Skeletal muscle satellite cell (primary cell): ENCODE data around the gene SEMA4F.

Experiments used
- H3K27me3 ChIP-seq: 2 replicates; pipeline ENCODE4 v1.7.0; 2013; ENCODE audit warnings: low read length; ENCODE audit not compliant: control insufficient read depth, insufficient read depth
- H3K36me3 ChIP-seq: 2 replicates; pipeline ENCODE4 v1.7.0; 2013; ENCODE audit warnings: mild to moderate bottlenecking, control low read depth, low read length; ENCODE audit not compliant: insufficient read depth
- H3K4me1 ChIP-seq: 2 replicates; pipeline ENCODE4 v1.7.0; 2013; ENCODE audit warnings: low read length; ENCODE audit not compliant: control insufficient read depth, insufficient read depth
- H3K4me2 ChIP-seq: 2 replicates; pipeline ENCODE4 v1.7.0; 2013; ENCODE audit warnings: mild to moderate bottlenecking, low read length
- H3K4me3 ChIP-seq: 2 replicates; pipeline ENCODE4 v1.7.0; 2013; ENCODE audit warnings: low read length
- H3K9ac ChIP-seq: 2 replicates; pipeline ENCODE4 v1.7.0; 2013; ENCODE audit warnings: mild to moderate bottlenecking, low read depth, low read length, moderate library complexity
- H3K9me3 ChIP-seq: replicated peaks from 2 replicates; pipeline ENCODE4 v1.7.0; 2013; ENCODE audit warnings: mild to moderate bottlenecking, control low read depth, low read length

Gene SEMA4F

GRCh38 chr2:74671479-74671878, 17.4 kb downstream of the SEMA4F start:
- peaks cover 7% of the 10 kb centered on the region for H3K4me1 ChIP-seq
- H3K9me3 ChIP-seq = no peaks in the 10 kb centered on the region
- no peaks in the 10 kb centered on the region for H3K27me3 ChIP-seq
- H3K4me3 ChIP-seq = no peak overlapping the region
- H3K4me2 ChIP-seq = no peak overlapping the region
- peaks cover 11% of the 10 kb centered on the region for H3K36me3 ChIP-seq
- no peak overlapping the region for H3K9ac ChIP-seq

GRCh38 chr2:74673826-74674528, 19.9 kb downstream of the SEMA4F start:
- H3K9me3 ChIP-seq = no peaks in the 10 kb centered on the region
- H3K4me1 ChIP-seq = peaks cover 7% of the 10 kb centered on the region
- no peak overlapping the region for H3K4me3 ChIP-seq
- no peaks in the 10 kb centered on the region for H3K27me3 ChIP-seq
- no peak overlapping the region for H3K4me2 ChIP-seq
- H3K9ac ChIP-seq = no peak overlapping the region
- H3K36me3 ChIP-seq = peaks cover 11% of the 10 kb centered on the region

- no peak overlapping the region for H3K9ac ChIP-seq
- no peak overlapping the region for H3K4me2 ChIP-seq
- H3K4me3 ChIP-seq = no peak overlapping the region
- H3K36me3 ChIP-seq = peaks cover 17% of the 10 kb centered on the region
- H3K4me1 ChIP-seq = peaks cover 7% of the 10 kb centered on the region
- H3K27me3 ChIP-seq = no peaks in the 10 kb centered on the region
- H3K9me3 ChIP-seq = no peaks in the 10 kb centered on the region
Observed at GRCh38 chr2:74675090-74675489, 21.0 kb downstream of the SEMA4F start.

DNA sequence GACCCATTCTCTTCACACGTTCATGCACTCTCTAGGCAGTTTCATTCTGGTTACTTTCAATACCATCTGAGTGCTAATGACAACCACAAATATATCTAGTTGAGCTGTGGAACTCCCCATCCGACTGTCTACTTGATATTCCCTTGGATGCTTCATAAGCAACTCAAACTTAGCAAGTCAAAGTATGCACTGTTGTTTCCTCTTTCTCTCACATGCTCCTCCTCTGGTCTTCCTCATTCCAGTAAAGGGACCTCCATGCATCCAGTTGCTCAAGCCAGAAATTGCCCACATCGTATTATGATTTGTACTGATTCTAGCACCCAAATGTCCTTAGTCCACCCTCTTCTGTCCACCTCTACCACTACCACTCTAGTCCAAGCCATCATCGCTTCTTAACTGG, 22.3 kb downstream of the SEMA4F start:
- Histone ChIP-seq H3K9ac (no peak overlapping the region), H3K36me3 (peaks cover 17% of the 10 kb centered on the region), H3K4me3 (no peak overlapping the region), H3K27me3 (no peaks in the 10 kb centered on the region), H3K4me2 (no peak overlapping the region), H3K9me3 (no peaks in the 10 kb centered on the region), H3K4me1 (peaks cover 5% of the 10 kb centered on the region)

- H3K36me3 ChIP-seq = peaks cover 17% of the 10 kb centered on the region
- no peak overlapping the region for H3K4me3 ChIP-seq
- no peak overlapping the region for H3K9ac ChIP-seq
- no peaks in the 10 kb centered on the region for H3K27me3 ChIP-seq
- no peaks in the 10 kb centered on the region for H3K4me1 ChIP-seq
- H3K4me2 ChIP-seq = no peak overlapping the region
- no peaks in the 10 kb centered on the region for H3K9me3 ChIP-seq
Observed at GRCh38 chr2:74679615-74680014, 25.6 kb downstream of the SEMA4F start.

DNA sequence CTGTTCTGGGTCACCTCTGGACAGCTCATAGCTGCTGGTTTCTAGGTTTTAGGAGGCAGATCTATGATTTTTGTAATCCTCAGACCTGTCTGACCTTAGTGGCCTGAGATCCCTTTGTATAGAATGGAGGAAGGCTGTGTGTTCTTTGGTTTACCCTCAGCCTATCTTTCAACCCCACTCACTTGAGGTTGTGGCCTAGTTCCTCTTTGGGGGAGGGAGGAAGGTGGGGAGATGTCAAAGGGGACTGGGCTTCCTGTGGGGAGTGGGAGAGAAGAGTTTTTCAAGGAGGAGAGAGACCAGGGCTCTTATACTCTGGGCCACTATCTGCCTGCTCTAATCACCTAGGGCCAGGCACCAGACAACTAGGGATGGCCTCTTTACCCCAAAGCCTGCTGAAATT, 28.5 kb downstream of the SEMA4F start:
- no peak overlapping the region for H3K4me3 ChIP-seq
- H3K4me1 ChIP-seq = no peaks in the 10 kb centered on the region
- no peak overlapping the region for H3K9ac ChIP-seq
- no peak overlapping the region for H3K4me2 ChIP-seq
- H3K27me3 ChIP-seq = no peaks in the 10 kb centered on the region
- no peaks in the 10 kb centered on the region for H3K9me3 ChIP-seq
- H3K36me3 ChIP-seq = peaks cover 6% of the 10 kb centered on the region

DNA sequence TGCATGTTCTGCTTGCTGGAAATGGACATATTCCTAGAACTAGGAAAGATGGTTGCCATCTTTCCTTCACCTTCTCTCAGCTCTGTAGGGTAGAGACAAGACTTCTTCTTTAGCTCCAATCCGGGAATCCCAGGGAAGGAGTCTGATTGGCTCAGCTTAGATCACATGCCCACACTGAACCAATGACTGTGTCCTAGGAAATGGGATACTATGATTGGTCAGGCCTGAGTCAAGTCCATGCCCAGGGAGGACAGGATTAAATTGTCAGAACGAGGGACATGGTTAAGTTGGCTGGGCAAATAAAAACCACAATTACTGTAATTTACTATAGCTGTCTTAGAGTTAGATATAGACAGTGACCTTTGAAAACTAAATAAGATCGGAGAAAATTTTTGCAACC, 31.4 kb downstream of the SEMA4F start:
- no peak overlapping the region for H3K9ac ChIP-seq
- H3K4me1 ChIP-seq = no peaks in the 10 kb centered on the region
- H3K36me3 ChIP-seq = no peaks in the 10 kb centered on the region
- H3K4me3 ChIP-seq = no peak overlapping the region
- no peak overlapping the region for H3K4me2 ChIP-seq
- H3K27me3 ChIP-seq = peaks cover 4% of the 10 kb centered on the region
- H3K9me3 ChIP-seq = no peaks in the 10 kb centered on the region

- no peak overlapping the region for H3K9ac ChIP-seq
- peaks cover 18% of the 10 kb centered on the region for H3K27me3 ChIP-seq
- no peaks in the 10 kb centered on the region for H3K9me3 ChIP-seq
- H3K4me2 ChIP-seq = no peak overlapping the region
- no peaks in the 10 kb centered on the region for H3K36me3 ChIP-seq
- H3K4me3 ChIP-seq = no peak overlapping the region
- no peaks in the 10 kb centered on the region for H3K4me1 ChIP-seq
Observed at GRCh38 chr2:74688881-74689280, 34.8 kb downstream of the SEMA4F start.

GRCh38 chr2:74689671-74690070, 35.6 kb downstream of the SEMA4F start:
- Histone ChIP-seq H3K9me3 (no peaks in the 10 kb centered on the region), H3K4me2 (no peak overlapping the region), H3K4me1 (no peaks in the 10 kb centered on the region), H3K36me3 (no peaks in the 10 kb centered on the region), H3K9ac (no peak overlapping the region), H3K27me3 (peaks cover 26% of the 10 kb centered on the region), H3K4me3 (no peak overlapping the region)

- Histone ChIP-seq H3K4me1 (no peaks in the 10 kb centered on the region), H3K9ac (no peak overlapping the region), H3K4me2 (no peak overlapping the region), H3K4me3 (no peak overlapping the region), H3K36me3 (no peaks in the 10 kb centered on the region), H3K9me3 (no peaks in the 10 kb centered on the region), H3K27me3 (peaks cover 34% of the 10 kb centered on the region)
Observed at GRCh38 chr2:74690571-74690970, 36.5 kb downstream of the SEMA4F start.

GRCh38 chr2:74691929-74692328, 37.9 kb downstream of the SEMA4F start:
- no peaks in the 10 kb centered on the region for H3K36me3 ChIP-seq
- no peak overlapping the region for H3K4me3 ChIP-seq

DNA sequence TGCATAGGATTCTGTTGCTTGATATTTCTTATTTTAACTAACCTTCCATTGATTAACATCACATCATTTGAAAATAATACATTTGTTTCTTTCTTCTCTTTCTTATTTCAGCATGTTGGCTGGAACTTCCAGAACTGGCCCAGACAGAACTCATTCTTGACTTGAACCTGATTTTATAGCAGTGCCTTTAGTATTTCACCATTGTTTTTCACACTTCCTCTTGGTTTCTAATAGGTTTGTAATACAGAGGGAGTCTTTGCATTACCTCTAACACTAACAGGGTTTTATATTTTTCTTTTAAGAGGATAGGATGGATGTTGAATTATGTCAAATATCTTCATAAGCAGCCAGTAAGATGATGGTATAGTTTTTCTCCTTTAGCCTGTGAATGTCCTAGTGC, 39.2 kb downstream of the SEMA4F start:
- Histone ChIP-seq H3K9ac (no peak overlapping the region), H3K4me2 (no peak overlapping the region), H3K4me1 (peaks cover 6% of the 10 kb centered on the region), H3K9me3 (no peaks in the 10 kb centered on the region), H3K4me3 (no peak overlapping the region), H3K36me3 (no peaks in the 10 kb centered on the region), H3K27me3 (peaks cover 40% of the 10 kb centered on the region)

More at GRCh38 chr2:74691929-74692328, 37.9 kb downstream of the SEMA4F start:
- peaks cover 2% of the 10 kb centered on the region for H3K4me1 ChIP-seq
- H3K27me3 ChIP-seq = peaks cover 36% of the 10 kb centered on the region
- no peak overlapping the region for H3K9ac ChIP-seq
- H3K4me2 ChIP-seq = no peak overlapping the region
- H3K9me3 ChIP-seq = no peaks in the 10 kb centered on the region
